Stimulated activated CD8-positive, alpha-beta memory T cell treated with anti-CD3 and anti-CD28 coated beads, Interleukin-15, amount 100 ng/mL, for 24 hours (primary cell): ENCODE results near the gene ZDHHC21.
"Not testable (repeated sequence)": the region's sequence is repeated elsewhere in the genome, so short reads cannot be mapped to it uniquely, and the experiment has no call there.

ENCODE experiments used
- DNase-seq: peaks from one replicate; pipeline ENCODE4 v3.0.0-alpha.2; 2020; ENCODE audit warnings: low read depth

ZDHHC21 gene

GRCh38 chr9:14682616-14683015 is 10.6 kb downstream of the ZDHHC21 start:
- DNase-seq: not testable (repeated sequence)

DNA sequence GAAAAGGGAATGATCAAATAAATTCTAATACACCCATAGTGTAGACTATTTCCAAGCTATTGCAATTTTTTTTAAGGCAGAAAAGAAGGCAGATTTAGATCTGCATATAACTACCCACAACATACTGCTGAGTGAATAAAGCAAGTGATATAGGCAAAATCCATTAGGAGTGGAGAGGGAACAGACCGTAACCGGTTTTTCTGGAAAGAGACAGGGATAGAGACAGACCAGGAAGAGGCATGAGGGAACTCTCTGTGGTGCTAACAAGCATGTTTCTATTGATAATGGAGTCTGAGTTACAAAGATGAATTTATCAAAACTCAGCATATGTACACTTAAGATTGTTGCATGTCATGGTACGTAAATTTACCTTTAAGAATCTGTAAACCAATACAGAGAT is 14.5 kb downstream of the ZDHHC21 start:
- no peak for DNase-seq

GRCh38 chr9:14677872-14678271 is 15.4 kb downstream of the ZDHHC21 start:
- no peak for DNase-seq

DNA sequence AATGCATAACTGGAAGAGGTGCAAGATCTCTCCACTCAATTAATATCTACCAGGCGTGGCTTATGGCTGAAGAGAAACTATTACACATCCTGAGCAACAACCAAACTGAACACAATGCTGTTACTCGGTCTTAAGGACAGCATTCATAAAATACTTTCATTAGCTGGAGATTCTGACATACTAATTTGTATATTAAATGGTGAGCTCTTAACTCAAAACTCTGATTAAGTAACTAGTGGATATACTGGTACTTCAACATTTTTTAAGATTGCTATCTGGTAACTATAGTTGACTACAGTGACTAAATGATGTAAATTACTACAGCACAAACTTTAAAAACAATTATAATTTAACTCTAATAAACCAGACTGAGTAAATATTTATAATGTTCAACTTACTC is 15.8 kb downstream of the ZDHHC21 start:
- no peak for DNase-seq

GRCh38 chr9:14674630-14675029 is 18.6 kb downstream of the ZDHHC21 start:
- DNase-seq: no peak

DNA sequence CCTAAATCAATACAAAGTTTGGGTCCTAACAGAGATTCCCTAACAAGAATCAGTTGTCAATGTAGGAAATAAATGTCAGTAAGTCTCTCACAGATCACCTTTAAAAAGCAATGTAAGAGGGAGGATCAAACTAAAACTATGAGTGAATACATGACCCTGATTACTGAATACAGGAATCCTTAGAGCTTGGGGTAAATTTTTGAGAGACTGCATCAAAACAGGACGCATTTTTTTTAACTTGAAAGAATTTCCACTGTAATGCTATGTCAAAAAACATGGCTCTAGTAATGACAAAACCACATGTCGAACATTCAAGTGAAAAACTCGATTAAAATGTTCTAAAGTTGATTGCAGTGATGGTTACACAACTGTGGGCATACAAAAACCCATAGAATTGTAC is 21.9 kb downstream of the ZDHHC21 start:
- DNase-seq: no peak

- no peak for DNase-seq
Observed at GRCh38 chr9:14670718-14671117, 22.5 kb downstream of the ZDHHC21 start.

DNA sequence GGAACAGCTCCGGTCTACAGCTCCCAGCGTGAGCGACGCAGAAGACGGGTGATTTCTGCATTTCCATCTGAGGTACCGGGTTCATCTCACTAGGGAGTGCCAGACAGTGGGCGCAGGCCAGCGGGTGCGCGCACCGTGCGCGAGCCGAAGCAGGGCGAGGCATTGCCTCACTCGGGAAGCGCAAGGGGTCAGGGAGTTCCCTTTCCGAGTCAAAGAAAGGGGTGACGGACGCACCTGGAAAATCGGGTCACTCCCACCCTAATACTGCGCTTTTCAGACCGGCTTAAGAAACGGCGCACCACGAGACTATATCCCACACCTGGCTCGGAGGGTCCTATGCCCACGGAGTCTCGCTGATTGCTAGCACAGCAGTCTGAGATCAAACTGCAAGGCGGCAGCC is 29.2 kb downstream of the ZDHHC21 start:
- not testable (repeated sequence) for DNase-seq

DNA sequence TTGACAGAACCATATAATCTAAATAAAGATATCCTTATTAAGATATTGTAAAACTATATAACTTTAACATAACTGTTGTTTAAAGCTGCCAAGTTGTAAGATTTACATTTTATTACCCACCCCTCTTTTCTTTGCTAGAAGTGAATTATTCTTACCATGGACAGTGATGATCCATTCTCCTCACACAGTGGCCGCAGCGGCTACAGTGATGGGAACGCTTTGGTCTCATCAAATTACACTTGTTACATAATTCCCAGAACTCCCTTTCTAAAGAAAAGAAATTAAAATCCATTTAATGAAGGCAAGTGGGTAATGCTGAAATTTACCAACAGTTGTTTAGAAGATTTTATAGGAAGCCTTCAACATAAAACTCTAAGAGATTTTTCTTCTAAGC is 31.2 kb downstream of the ZDHHC21 start:
- no peak for DNase-seq

DNA sequence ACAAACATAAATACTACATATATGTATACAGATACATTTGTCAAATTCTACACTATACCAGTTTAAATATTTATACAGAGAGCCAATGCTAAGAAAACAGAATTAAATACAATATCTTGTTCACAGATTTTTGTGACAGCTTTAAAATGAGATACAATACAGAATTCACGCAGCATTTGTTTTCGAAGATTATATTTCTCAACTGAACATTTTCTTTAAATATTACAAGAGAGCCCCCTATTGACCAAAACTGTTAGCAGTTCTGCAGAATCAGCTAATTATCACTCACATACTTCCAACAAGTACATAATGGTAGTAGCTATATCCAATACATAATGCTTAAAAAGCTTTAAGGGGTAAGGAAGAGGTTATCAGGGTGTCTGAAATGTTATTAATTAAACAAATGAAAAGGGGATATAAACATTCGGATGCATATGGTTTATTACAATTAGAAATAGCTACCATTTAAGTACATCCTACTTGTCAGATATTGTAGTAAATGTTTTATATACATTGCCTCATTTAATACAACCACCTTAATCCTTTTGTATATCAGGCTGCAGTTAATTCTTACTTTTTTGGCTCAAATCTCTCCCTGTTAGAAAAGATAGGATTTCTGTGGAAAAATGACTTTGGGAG is 31.7 kb downstream of the ZDHHC21 start:
- no peak for DNase-seq

DNA sequence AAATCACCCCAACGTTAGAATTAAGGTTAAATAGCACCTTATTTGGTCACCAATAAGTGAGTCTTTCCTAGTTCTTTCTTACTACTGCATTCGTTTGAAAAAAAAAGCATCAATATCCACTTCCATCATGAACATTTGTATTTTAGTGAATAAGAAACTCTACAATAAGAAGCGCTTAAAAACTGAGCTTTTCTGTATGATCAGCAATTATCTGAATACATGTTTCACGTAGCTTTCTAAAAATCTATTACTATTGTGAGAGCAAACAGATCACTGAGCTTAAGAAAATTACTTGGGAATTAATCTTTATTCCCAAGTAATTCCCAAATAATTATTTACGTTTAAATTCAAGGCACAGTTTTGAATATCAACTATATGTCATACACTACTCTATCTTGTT is 32.5 kb downstream of the ZDHHC21 start:
- DNase-seq: no peak

- no peak for DNase-seq
Observed at GRCh38 chr9:14654932-14655331, 38.3 kb downstream of the ZDHHC21 start.

- no peak for DNase-seq
Observed at GRCh38 chr9:14653511-14653910, 39.7 kb downstream of the ZDHHC21 start.

DNA sequence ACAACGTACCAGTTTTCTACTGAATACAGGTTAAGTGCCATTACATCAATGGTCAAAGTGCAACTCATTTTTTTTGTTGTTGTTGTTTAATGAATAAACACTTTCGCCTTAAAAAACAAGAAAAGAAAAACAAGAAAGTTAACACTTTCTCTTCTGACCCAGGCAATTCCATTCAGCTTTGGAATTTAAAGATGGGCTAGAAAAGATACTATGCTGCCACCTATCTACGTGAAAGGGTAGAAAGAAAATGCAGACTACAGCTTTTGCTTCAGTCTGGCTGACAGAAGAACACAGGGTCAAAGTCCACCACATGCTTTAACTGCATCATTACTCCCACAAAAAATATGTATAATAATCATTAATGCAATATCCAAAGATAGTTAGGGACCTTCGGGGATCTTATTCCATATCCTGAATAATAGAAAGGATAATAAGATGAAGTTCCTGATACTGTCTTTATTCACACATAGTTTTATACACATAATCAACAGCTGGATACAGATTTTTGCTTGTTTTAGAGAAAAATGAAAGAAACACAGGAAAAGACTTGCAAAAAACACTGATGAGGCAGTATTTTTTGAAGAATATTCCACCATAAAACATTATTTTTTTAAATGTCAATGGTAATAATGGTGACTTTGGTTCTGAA is 40.4 kb downstream of the ZDHHC21 start:
- DNase-seq: no peak

- DNase-seq: no peak
Observed at GRCh38 chr9:14650596-14650995, 42.6 kb downstream of the ZDHHC21 start.

DNA sequence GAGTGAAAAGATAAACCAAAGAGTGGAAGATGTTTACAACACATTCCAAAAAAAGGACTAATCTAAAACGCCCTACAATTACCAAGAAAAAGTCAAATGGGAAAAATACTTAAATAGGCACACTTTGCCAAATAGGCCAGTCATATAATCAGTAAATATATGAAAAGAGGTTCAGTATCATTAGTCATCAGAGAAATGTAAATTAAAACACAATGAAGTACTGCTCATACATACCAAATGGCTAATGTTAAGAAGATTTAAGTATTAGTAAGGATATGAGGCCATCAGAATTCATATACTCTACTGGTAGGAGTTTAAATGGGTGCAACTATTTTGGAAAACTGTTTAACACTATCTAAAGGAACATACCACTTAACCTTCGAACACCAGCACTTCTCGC is 47.6 kb downstream of the ZDHHC21 start:
- no peak for DNase-seq

GRCh38 chr9:14640967-14641366 is 52.3 kb downstream of the ZDHHC21 start:
- no peak for DNase-seq

- DNase-seq: no peak
Observed at GRCh38 chr9:14640294-14640693, 52.9 kb downstream of the ZDHHC21 start.

GRCh38 chr9:14633906-14634565 is 59.2 kb downstream of the ZDHHC21 start:
- no peak for DNase-seq

DNA sequence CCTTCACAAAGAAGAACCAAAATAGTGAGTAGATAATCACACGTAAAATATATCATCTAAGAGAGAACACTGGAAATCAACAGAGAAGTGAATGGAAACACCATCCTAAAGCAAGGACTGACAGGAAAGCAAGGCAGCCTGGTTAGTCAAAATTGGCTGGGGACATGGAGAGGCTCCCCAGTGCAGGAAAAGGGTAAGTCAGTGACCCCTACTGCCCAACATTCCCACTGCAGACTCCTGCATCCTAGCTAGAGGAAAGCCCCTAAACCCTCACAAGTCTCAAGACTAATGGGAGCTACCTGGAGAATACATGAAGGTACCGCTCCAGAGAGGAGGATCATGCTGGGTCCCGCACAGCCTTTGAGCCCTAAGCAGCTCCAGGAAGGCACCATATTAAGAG is 60.1 kb downstream of the ZDHHC21 start:
- DNase-seq: no peak

DNA sequence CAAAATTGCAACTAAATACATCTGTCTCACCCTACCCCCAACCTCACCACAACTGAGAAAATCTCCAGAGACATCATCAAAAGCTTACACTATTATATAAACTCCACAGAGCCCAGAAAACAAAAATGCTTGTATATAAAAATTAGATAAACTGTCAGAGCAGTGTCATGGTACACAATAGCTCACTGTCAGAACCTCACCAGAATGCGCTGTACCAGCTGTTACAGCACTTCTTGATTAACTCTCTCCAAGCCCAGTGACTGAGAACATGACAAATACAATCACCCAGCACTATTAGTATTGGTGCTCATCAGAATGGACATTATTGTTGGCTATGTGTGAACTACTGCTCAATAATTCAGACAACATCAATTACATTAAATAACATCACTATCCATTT is 65.7 kb downstream of the ZDHHC21 start:
- DNase-seq: no peak

- DNase-seq: no peak
Observed at GRCh38 chr9:14618836-14619420, 74.3 kb downstream of the ZDHHC21 start.
